IMR-90 (cell line): ENCODE results near the gene MMD. TPM values are rescaled to one million over a fixed set of nuclear protein-coding genes. Genes with fewer than 3 reads are reported as not detected.

Source experiments
- ATAC-seq: fragments of 200-7000 bp; cut with Tn5 transposase; 2 replicates; pipeline ENCODE4 v1.9.1; 2020; ENCODE audit warnings: low read depth, mild to moderate bottlenecking, moderate library complexity
- BruUV-seq: library from RNA; stranded (reverse); fragments of 400-500 nt; replicated peaks from 2 replicates; lab custom pipeline; 2021; lab: Mats Ljungman, UMichigan
- CTCF ChIA-PET: fragments of 300-600 bp; formaldehyde crosslinking; extraction: SDS; loops from one replicate; lab custom pipeline; 2021; ENCODE audit warnings: antibody characterized with exemption; lab: Yijun Ruan, JAX
- POLR2A ChIA-PET: fragments of 300-600 bp; sonication (Branson Sonifier 250); formaldehyde crosslinking; loops from one replicate; lab custom pipeline; 2022; ENCODE audit warnings: antibody characterized with exemption; ENCODE audit not compliant: unreplicated experiment; lab: Charles Lee
- DNase-seq: peaks from one replicate; pipeline ENCODE4 v3.0.0; 2013
- H2AFZ ChIP-seq: replicated peaks from 2 replicates; pipeline ENCODE3; 2013; ENCODE audit warnings: low read length, mild to moderate bottlenecking; ENCODE audit not compliant: poor library complexity
- H2AK5ac ChIP-seq: 2 replicates; pipeline ENCODE4 v1.6.1; 2013; ENCODE audit warnings: low read depth, low read length, inconsistent platforms
- H2AK9ac ChIP-seq: replicated peaks from 2 replicates; pipeline ENCODE3; 2013; ENCODE audit warnings: mild to moderate bottlenecking, low read depth, low read length, moderate library complexity; ENCODE audit not compliant: poor library complexity
- H2BK120ac ChIP-seq: 2 replicates; pipeline ENCODE4 v1.6.1; 2013; ENCODE audit warnings: low read depth, low read length, inconsistent platforms
- H2BK15ac ChIP-seq: 3 replicates; pipeline ENCODE4 v1.6.1; 2013; ENCODE audit warnings: low read depth, low read length, inconsistent platforms
- H2BK20ac ChIP-seq: 2 replicates; pipeline ENCODE4 v1.6.1; 2013; ENCODE audit warnings: low read depth, mild to moderate bottlenecking, inconsistent platforms, low read length, moderate library complexity
- H2BK5ac ChIP-seq: 2 replicates; pipeline ENCODE4 v1.6.1; 2013; ENCODE audit warnings: mild to moderate bottlenecking, low read depth, low read length, inconsistent platforms; ENCODE audit not compliant: poor library complexity, severe bottlenecking
- H3K14ac ChIP-seq: replicated peaks from 2 replicates; pipeline ENCODE4 v1.6.1; 2013; ENCODE audit warnings: low read depth, low read length, inconsistent platforms
- H3K18ac ChIP-seq: 2 replicates; pipeline ENCODE4 v1.6.1; 2013; ENCODE audit warnings: low read depth, low read length, control low read depth
- H3K23ac ChIP-seq: 2 replicates; pipeline ENCODE4 v1.6.1; 2013; ENCODE audit warnings: low read depth, low read length, inconsistent platforms
- H3K27ac ChIP-seq: 2 replicates; pipeline ENCODE4 v1.5.1; 2013; ENCODE audit warnings: mild to moderate bottlenecking, control low read depth, low read length; ENCODE audit not compliant: insufficient read depth
- H3K27me3 ChIP-seq: 2 replicates; pipeline ENCODE4 v1.6.1; 2013; ENCODE audit warnings: low read length; ENCODE audit not compliant: control insufficient read depth, insufficient read depth
- H3K36me3 ChIP-seq: 2 replicates; pipeline ENCODE4 v1.6.1; 2013; ENCODE audit warnings: low read length, mixed read lengths; ENCODE audit not compliant: control insufficient read depth, insufficient read depth
- H3K4ac ChIP-seq: 2 replicates; pipeline ENCODE4 v1.6.1; 2013; ENCODE audit warnings: low read depth, low read length, inconsistent platforms
- H3K4me1 ChIP-seq: 2 replicates; pipeline ENCODE4 v1.6.1; 2013; ENCODE audit warnings: low read length, mixed read lengths; ENCODE audit not compliant: control insufficient read depth, insufficient read depth
- H3K4me2 ChIP-seq: 2 replicates; pipeline ENCODE4 v1.6.1; 2013; ENCODE audit warnings: low read depth, mild to moderate bottlenecking, control low read depth, low read length, moderate library complexity
- H3K4me3 ChIP-seq: 2 replicates; pipeline ENCODE4 v1.5.1; 2013; ENCODE audit warnings: low read depth, mild to moderate bottlenecking, control low read depth, low read length, moderate library complexity; ENCODE audit not compliant: insufficient read depth
- H3K56ac ChIP-seq: 2 replicates; pipeline ENCODE4 v1.6.1; 2013; ENCODE audit warnings: low read length, inconsistent platforms; ENCODE audit not compliant: insufficient read depth; ENCODE audit errors: extremely low read depth
- H3K79me1 ChIP-seq, 2 experiments: 2 replicates each; pipeline ENCODE4 v1.6.1; 2013; ENCODE audit warnings: low read length in 2 of 2, inconsistent platforms in 1 of 2, low read depth in 1 of 2
- H3K9ac ChIP-seq: 2 replicates; pipeline ENCODE4 v1.6.1; 2013; ENCODE audit warnings: low read depth, low read length, control low read depth
- H3K9me1 ChIP-seq: 2 replicates; pipeline ENCODE4 v1.6.1; 2013; ENCODE audit warnings: low read length, inconsistent platforms; ENCODE audit not compliant: insufficient read depth
- H3K9me3 ChIP-seq: 2 replicates; pipeline ENCODE4 v1.6.1; 2013; ENCODE audit warnings: low read length; ENCODE audit not compliant: control insufficient read depth, insufficient read depth
- H4K20me1 ChIP-seq: 2 replicates; pipeline ENCODE4 v1.6.1; 2013; ENCODE audit warnings: low read length, inconsistent platforms; ENCODE audit not compliant: insufficient read depth
- H4K5ac ChIP-seq: 2 replicates; pipeline ENCODE4 v1.6.1; 2013; ENCODE audit warnings: mild to moderate bottlenecking, low read depth, low read length, control low read depth
- H4K8ac ChIP-seq, 2 experiments: 2 replicates each; pipeline ENCODE4 v1.6.1; 2013; ENCODE audit warnings: low read depth in 2 of 2, low read length in 2 of 2, control low read depth in 1 of 2, inconsistent platforms in 1 of 2
- H4K91ac ChIP-seq: 2 replicates; pipeline ENCODE4 v1.6.1; 2013; ENCODE audit warnings: low read depth, low read length, inconsistent platforms; ENCODE audit not compliant: insufficient read depth
- BHLHE40 ChIP-seq: fragments of 150-350 bp; IDR thresholded peaks from 2 replicates; pipeline ENCODE4 v1.6.1; 2016; ENCODE audit warnings: mild to moderate bottlenecking, low read depth, low read length
- CEBPB ChIP-seq: IDR thresholded peaks from 2 replicates; pipeline ENCODE4 v1.6.1; 2012; ENCODE audit warnings: low read depth, low read length, improper control_type of control experiment
- CHD1 ChIP-seq: IDR thresholded peaks from 2 replicates; pipeline ENCODE4 v1.6.1; 2012; ENCODE audit warnings: low read depth, low read length, improper control_type of control experiment
- ELK1 ChIP-seq: fragments of 150-350 bp; IDR thresholded peaks from 2 replicates; pipeline ENCODE4 v1.6.1; 2016; ENCODE audit warnings: low read depth, mild to moderate bottlenecking, low read length, moderate library complexity, borderline replicate concordance
- FOS ChIP-seq: fragments of 150-350 bp; IDR thresholded peaks from 2 replicates; pipeline ENCODE4 v1.6.1; 2016; ENCODE audit warnings: low read depth, low read length
- MAFK ChIP-seq: IDR thresholded peaks from 2 replicates; pipeline ENCODE4 v1.6.1; 2012; ENCODE audit warnings: low read depth, low read length, improper control_type of control experiment
- MAZ ChIP-seq: IDR thresholded peaks from 2 replicates; pipeline ENCODE4 v1.6.1; 2012; ENCODE audit warnings: low read depth, mild to moderate bottlenecking, low read length, improper control_type of control experiment, moderate library complexity, borderline replicate concordance
- MXI1 ChIP-seq: IDR thresholded peaks from 2 replicates; pipeline ENCODE4 v1.6.1; 2012; ENCODE audit warnings: low read depth, mild to moderate bottlenecking, low read length, moderate library complexity, borderline replicate concordance
- NFE2L2 ChIP-seq: fragments of 150-350 bp; IDR thresholded peaks from 2 replicates; pipeline ENCODE4 v1.6.1; 2016; ENCODE audit warnings: low read depth, mild to moderate bottlenecking, low read length
- POLR2A ChIP-seq: IDR thresholded peaks from 2 replicates; pipeline ENCODE4 v1.6.1; 2012; ENCODE audit warnings: mild to moderate bottlenecking, low read depth, low read length
- RAD21 ChIP-seq: IDR thresholded peaks from 2 replicates; pipeline ENCODE4 v1.6.1; 2012; ENCODE audit warnings: low read length, improper control_type of control experiment
- RCOR1 ChIP-seq: IDR thresholded peaks from 2 replicates; pipeline ENCODE4 v1.6.1; 2012; ENCODE audit warnings: mild to moderate bottlenecking, low read length, improper control_type of control experiment; ENCODE audit not compliant: insufficient replicate concordance
- RFX5 ChIP-seq: IDR thresholded peaks from 2 replicates; pipeline ENCODE4 v1.8.0; 2012; ENCODE audit warnings: low read depth, mild to moderate bottlenecking, low read length, moderate library complexity
- SMC3 ChIP-seq: fragments of 150-350 bp; IDR thresholded peaks from 2 replicates; pipeline ENCODE4 v1.6.1; 2016; ENCODE audit warnings: low read depth, mild to moderate bottlenecking, antibody characterized with exemption, low read length, moderate library complexity
- WGBS, 2 experiments: methylation state at CpG; one replicate each; pipeline versions ENCODE4 v1.1.5 to v1.1.7; 2013; ENCODE audit warnings: missing lambda C conversion rate in 2 of 2; ENCODE audit not compliant: insufficient read length in 1 of 2; ENCODE audit errors: extremely low coverage in 2 of 2; 5-methylcytosine and 5-hydroxymethylcytosine counted together
- dilution Hi-C: fragments of 300-500 bp; cut with HindIII; formaldehyde crosslinking; loops from one replicate; pipeline ENCODE4 v1.14.3; 2018; ENCODE audit warnings: low sequenced_read_pairs; ENCODE audit not compliant: unreplicated experiment
- in situ Hi-C: fragments of 300-500 bp; cut with MboI; formaldehyde crosslinking; loops from 3 replicates; pipeline ENCODE4 v1.14.3; 2019; ENCODE audit warnings: low sequenced_read_pairs, inconsistent platforms, mixed read lengths
- intact Hi-C: fragments of 100-400 bp; cut with micrococcal nuclease; formaldehyde crosslinking; loops from 2 replicates; pipeline ENCODE4 v1.10.0; 2022
- polyA plus RNA-seq, 3 experiments: library from polyadenylated mRNA; depleted of rRNA; stranded (reverse); fragments of >200 nt; gene quantifications; 2 replicates each; pipeline ENCODE4 v1.2.3, GENCODE V29; 2012; ENCODE audit warnings: low replicate concordance in 1 of 3
- total RNA-seq: library from RNA; depleted of rRNA; stranded (reverse); fragments of >200 nt; gene quantifications from 2 replicates; pipeline ENCODE4 v1.2.3, GENCODE V29; 2012
- TF ChIP-seq, protein P1 (sequence below): fragments of 150-350 bp; IDR thresholded peaks from 2 replicates; pipeline ENCODE4 v1.6.1; 2017; ENCODE audit warnings: mild to moderate bottlenecking, antibody characterized with exemption, low read length, low read depth
- TF ChIP-seq, protein P2 (sequence below): conservative IDR thresholded peaks from 2 replicates; pipeline ENCODE4 v1.5.1; 2012; ENCODE audit warnings: mild to moderate bottlenecking, low read depth, low read length, improper control_type of control experiment

The MMD gene
- total and polyA plus RNA-seq, 2 of the 4 experiments (the other 2 are of a cell fraction): 6.3 to 7.0 TPM

DNA sequence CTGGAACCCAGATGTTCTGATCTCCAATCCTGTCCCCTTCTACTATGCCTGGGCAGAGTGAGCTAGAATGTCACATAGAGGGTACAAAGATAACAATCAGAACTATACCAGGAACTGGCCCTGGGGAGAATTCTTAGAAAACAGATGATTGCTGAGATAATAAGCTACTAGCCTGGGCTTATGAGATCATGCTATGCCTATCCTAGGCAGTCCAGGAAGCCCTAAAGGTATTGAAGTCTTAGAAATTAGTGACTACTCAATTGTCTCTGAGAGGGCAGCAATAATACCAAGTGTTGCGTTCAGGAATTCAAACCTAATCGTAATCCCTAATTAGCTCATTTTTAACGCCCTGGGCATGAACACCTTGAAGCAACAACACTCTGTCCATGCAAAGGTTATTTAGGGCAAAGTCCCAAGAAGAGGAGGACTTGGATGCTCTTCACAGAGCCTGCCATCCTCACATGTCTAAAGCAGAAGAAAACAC is 77.1 kb downstream of the MMD start:
- Histone ChIP-seq H2AFZ (no peak overlapping the region), H4K8ac (no peak overlapping the region), H2BK120ac (no peak overlapping the region), H3K4me3 (no peak overlapping the region), H2BK5ac (no peak overlapping the region), H2AK9ac (no peak overlapping the region), H2AK5ac (no peak overlapping the region), H3K27me3 (peaks cover 11% of the 10 kb centered on the region), H3K4me1 (no peaks in the 10 kb centered on the region), H3K56ac (no peak overlapping the region), H3K9ac (no peak overlapping the region), H3K9me1 (no peaks in the 10 kb centered on the region), H4K91ac (no peak overlapping the region), H2BK20ac (no peak overlapping the region), H3K14ac (no peak overlapping the region), H3K4ac (no peak overlapping the region), H3K18ac (no peak overlapping the region), H3K4me2 (no peak overlapping the region), H3K27ac (no peak overlapping the region), H3K36me3 (no peaks in the 10 kb centered on the region), H3K9me3 (no peaks in the 10 kb centered on the region; the same call in 1 of the 2 replicates), H4K5ac (no peak overlapping the region), H3K23ac (no peak overlapping the region), H2BK15ac (no peak overlapping the region), H4K20me1 (no peaks in the 10 kb centered on the region), H3K79me1 (no peaks in the 10 kb centered on the region)
- ATAC-seq (no peak), DNase-seq (no peak)
- ChIA-PET POLR2A (no interaction called here), CTCF (no interaction called here)
- BruUV-seq: no TSS peak
- in situ Hi-C loops (no loop called here), intact Hi-C loops (no loop called here), dilution Hi-C loops (no loop called here)
- no peak for TF ChIP-seq RAD21
- TF ChIP-seq, protein P1, sequence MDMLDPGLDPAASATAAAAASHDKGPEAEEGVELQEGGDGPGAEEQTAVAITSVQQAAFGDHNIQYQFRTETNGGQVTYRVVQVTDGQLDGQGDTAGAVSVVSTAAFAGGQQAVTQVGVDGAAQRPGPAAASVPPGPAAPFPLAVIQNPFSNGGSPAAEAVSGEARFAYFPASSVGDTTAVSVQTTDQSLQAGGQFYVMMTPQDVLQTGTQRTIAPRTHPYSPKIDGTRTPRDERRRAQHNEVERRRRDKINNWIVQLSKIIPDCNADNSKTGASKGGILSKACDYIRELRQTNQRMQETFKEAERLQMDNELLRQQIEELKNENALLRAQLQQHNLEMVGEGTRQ: no peak
- TF ChIP-seq MXI1: no peak
- TF ChIP-seq ELK1: no peak
- TF ChIP-seq POLR2A: no peak
- no peak for TF ChIP-seq NFE2L2
- TF ChIP-seq SMC3: no peak
- no peak for TF ChIP-seq CEBPB
- TF ChIP-seq RFX5: no peak
- TF ChIP-seq FOS: no peak
- no peak for TF ChIP-seq CHD1
- no peak for TF ChIP-seq RCOR1
- no peak for TF ChIP-seq MAFK
- TF ChIP-seq MAZ: no peak
- TF ChIP-seq, protein P2, sequence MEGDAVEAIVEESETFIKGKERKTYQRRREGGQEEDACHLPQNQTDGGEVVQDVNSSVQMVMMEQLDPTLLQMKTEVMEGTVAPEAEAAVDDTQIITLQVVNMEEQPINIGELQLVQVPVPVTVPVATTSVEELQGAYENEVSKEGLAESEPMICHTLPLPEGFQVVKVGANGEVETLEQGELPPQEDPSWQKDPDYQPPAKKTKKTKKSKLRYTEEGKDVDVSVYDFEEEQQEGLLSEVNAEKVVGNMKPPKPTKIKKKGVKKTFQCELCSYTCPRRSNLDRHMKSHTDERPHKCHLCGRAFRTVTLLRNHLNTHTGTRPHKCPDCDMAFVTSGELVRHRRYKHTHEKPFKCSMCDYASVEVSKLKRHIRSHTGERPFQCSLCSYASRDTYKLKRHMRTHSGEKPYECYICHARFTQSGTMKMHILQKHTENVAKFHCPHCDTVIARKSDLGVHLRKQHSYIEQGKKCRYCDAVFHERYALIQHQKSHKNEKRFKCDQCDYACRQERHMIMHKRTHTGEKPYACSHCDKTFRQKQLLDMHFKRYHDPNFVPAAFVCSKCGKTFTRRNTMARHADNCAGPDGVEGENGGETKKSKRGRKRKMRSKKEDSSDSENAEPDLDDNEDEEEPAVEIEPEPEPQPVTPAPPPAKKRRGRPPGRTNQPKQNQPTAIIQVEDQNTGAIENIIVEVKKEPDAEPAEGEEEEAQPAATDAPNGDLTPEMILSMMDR: no peak
- TF ChIP-seq BHLHE40: no peak
- WGBS, 2 experiments: no CpG with 5 or more reads among the region's 3 CpGs
